HepG2 (cell line): ENCODE data around the gene PTPN2. TPM values are rescaled to one million over a fixed set of nuclear protein-coding genes. Genes with fewer than 3 reads are reported as not detected.
A peak's percentile ranks its signal among the peaks of the same experiment; 100 is the strongest.

Experiments used
- AHR ChIP-seq: IDR thresholded peaks from 2 replicates; pipeline ENCODE4 v1.6.1; 2018; ENCODE audit warnings: missing genetic modification reagents, missing compliant biosample characterization
- ATF2 ChIP-seq: sonication (generic); formaldehyde crosslinking; IDR thresholded peaks from 2 replicates; pipeline ENCODE4 v1.4.0; 2020; ENCODE audit warnings: missing genetic modification reagents
- BCL6 ChIP-seq: IDR thresholded peaks from 2 replicates; pipeline ENCODE4 v1.6.1; 2016; ENCODE audit warnings: missing genetic modification reagents, missing compliant biosample characterization
- BORCS8-MEF2B ChIP-seq: sonication (generic); formaldehyde crosslinking; IDR thresholded peaks from 2 replicates; pipeline ENCODE4 v1.8.0; 2022; ENCODE audit warnings: mild to moderate bottlenecking, missing genetic modification reagents
- CSRNP2 ChIP-seq: sonication (generic); formaldehyde crosslinking; conservative IDR thresholded peaks from 2 replicates; pipeline ENCODE4 v1.8.0; 2022; ENCODE audit warnings: low read depth, missing genetic modification reagents
- E2F5 ChIP-seq: sonication (generic); formaldehyde crosslinking; conservative IDR thresholded peaks from 2 replicates; pipeline ENCODE4 v1.4.0; 2020; ENCODE audit warnings: missing genetic modification reagents
- HMGXB3 ChIP-seq: sonication (generic); formaldehyde crosslinking; IDR thresholded peaks from 2 replicates; pipeline ENCODE4 v1.4.0; 2020; ENCODE audit warnings: missing genetic modification reagents, borderline replicate concordance
- MED1 ChIP-seq: sonication (generic); formaldehyde crosslinking; IDR thresholded peaks from 2 replicates; pipeline ENCODE4 v1.4.0; 2020; ENCODE audit warnings: missing genetic modification reagents
- NFIB ChIP-seq: sonication (generic); formaldehyde crosslinking; IDR thresholded peaks from 2 replicates; pipeline ENCODE4 v1.9.0; 2021; ENCODE audit warnings: missing genetic modification reagents, mild to moderate bottlenecking, borderline replicate concordance
- NPAS2 ChIP-seq: sonication (generic); formaldehyde crosslinking; IDR thresholded peaks from 2 replicates; pipeline ENCODE4 v1.8.0; 2022; ENCODE audit warnings: mild to moderate bottlenecking, missing genetic modification reagents, borderline replicate concordance
- NRL ChIP-seq: sonication (generic); formaldehyde crosslinking; IDR thresholded peaks from 2 replicates; pipeline ENCODE4 v1.5.0; 2020; ENCODE audit warnings: missing genetic modification reagents, mild to moderate bottlenecking, moderate library complexity, borderline replicate concordance
- SALL2 ChIP-seq: sonication (generic); formaldehyde crosslinking; IDR thresholded peaks from 2 replicates; pipeline ENCODE4 v1.8.1; 2023; ENCODE audit warnings: mild to moderate bottlenecking, missing genetic modification reagents, inconsistent platforms
- SKI ChIP-seq: fragments of 450-650 bp; IDR thresholded peaks from one replicate; pipeline ENCODE4 v1.6.1; 2018; ENCODE audit warnings: mild to moderate bottlenecking; ENCODE audit not compliant: partially characterized antibody
- SNRNP70 ChIP-seq: fragments of 200-400 bp; formaldehyde crosslinking; IDR thresholded peaks from 2 replicates; pipeline ENCODE4 v1.6.1; 2017; ENCODE audit warnings: mild to moderate bottlenecking, low read depth, low read length, moderate library complexity
- YY1 ChIP-seq: IDR thresholded peaks from 2 replicates; pipeline ENCODE4 v1.6.1; 2011; ENCODE audit warnings: low read length, low read depth, moderate library complexity, mild to moderate bottlenecking; ENCODE audit not compliant: insufficient read depth, insufficient replicate concordance
- ZBTB20 ChIP-seq: sonication (generic); formaldehyde crosslinking; IDR thresholded peaks from 2 replicates; pipeline ENCODE4 v1.8.1; 2023; ENCODE audit warnings: missing genetic modification reagents, low read depth, mild to moderate bottlenecking, borderline replicate concordance
- ZKSCAN8 ChIP-seq: IDR thresholded peaks from 2 replicates; pipeline ENCODE4 v1.6.1; 2016; ENCODE audit warnings: borderline replicate concordance, missing genetic modification reagents, missing compliant biosample characterization
- ZNF263 ChIP-seq: sonication (generic); formaldehyde crosslinking; IDR thresholded peaks from 2 replicates; pipeline ENCODE4 v1.4.0; 2020; ENCODE audit warnings: missing genetic modification reagents
- ZNF367 ChIP-seq: sonication (generic); formaldehyde crosslinking; IDR thresholded peaks from 2 replicates; pipeline ENCODE4 v1.4.0; 2020; ENCODE audit warnings: missing genetic modification reagents, borderline replicate concordance
- ZNF468 ChIP-seq: sonication (generic); formaldehyde crosslinking; IDR thresholded peaks from 2 replicates; pipeline ENCODE4 v1.8.0; 2022; ENCODE audit warnings: mild to moderate bottlenecking, moderate library complexity, missing genetic modification reagents
- ZNF773 ChIP-seq: sonication (generic); formaldehyde crosslinking; IDR thresholded peaks from 2 replicates; pipeline ENCODE4 v1.4.0; 2020; ENCODE audit warnings: missing genetic modification reagents, borderline replicate concordance
- polyA plus RNA-seq, 8 experiments: library from polyadenylated mRNA; depleted of rRNA in 3 of 8; stranded (reverse) in 7 of 8; unstranded in 1 of 8; fragments of >200 nt; fragmentation: Illumina TruSeq in 4 of 8; extraction: Trizol in 4 of 8; gene quantifications; 2 replicates each; pipeline versions ENCODE4 v1.2.1 to v1.2.3, GENCODE V29; 2011 to 2016; ENCODE audit warnings: low read depth in 4 of 8, missing spikeins in 1 of 8, mixed read lengths in 1 of 8; ENCODE audit not compliant: insufficient read depth in 1 of 8
- total RNA-seq, 5 experiments: library from RNA; depleted of rRNA; stranded (reverse); fragments of >200 nt; fragmentation: Illumina TruSeq; extraction: Trizol; gene quantifications; 2 replicates each; pipeline ENCODE4 v1.2.3, GENCODE V29; 2016; ENCODE audit warnings: low read depth in 1 of 5

The PTPN2 gene
- total and polyA plus RNA-seq, 2 of the 13 experiments (the other 11 are each of a cell fraction or from before 2014, with no cell fraction given) = 24.9 to 41.5 TPM

- TF ChIP-seq HMGXB3 (CRISPR knock-in tag) = no peak
- peak; percentile 17; the same call in 1 of the 2 replicates for TF ChIP-seq ATF2
- no peak for TF ChIP-seq YY1
- no peak for TF ChIP-seq ZNF367 (CRISPR knock-in tag)
- TF ChIP-seq AHR (CRISPR knock-in tag) = no peak
- TF ChIP-seq BORCS8-MEF2B (CRISPR knock-in tag) = no peak; the same call in none of the 2 replicates
- no peak for TF ChIP-seq ZNF773 (CRISPR knock-in tag)
- peak; percentile 42; the same call in 1 of the 2 replicates for TF ChIP-seq BCL6 (CRISPR knock-in tag)
- no peak for TF ChIP-seq E2F5 (CRISPR knock-in tag)
- TF ChIP-seq NFIB (CRISPR knock-in tag) = no peak
- TF ChIP-seq SKI = no peak
- TF ChIP-seq SALL2 (CRISPR knock-in tag) = no peak
- no peak for TF ChIP-seq ZBTB20 (CRISPR knock-in tag)
- TF ChIP-seq ZNF468 (CRISPR knock-in tag) = no peak
- no peak for TF ChIP-seq NPAS2 (CRISPR knock-in tag)
- TF ChIP-seq NRL (CRISPR knock-in tag) = no peak
- TF ChIP-seq ZKSCAN8 = no peak
- TF ChIP-seq MED1 (CRISPR knock-in tag) = peak; percentile 70
- no peak for TF ChIP-seq CSRNP2 (CRISPR knock-in tag)
- TF ChIP-seq SNRNP70 = no peak
- no peak for TF ChIP-seq ZNF263
Observed at GRCh38 chr18:12766986-12767433, 117.0 kb downstream of the PTPN2 start (continued).
